HG02610 (cell line): Measurements from ENCODE around the gene CITED2.
A peak's percentile ranks its signal among the peaks of the same experiment; 100 is the strongest.
"Not testable (repeated sequence)": the region's sequence is repeated elsewhere in the genome, so short reads cannot be mapped to it uniquely, and the experiment has no call there.

Experiments used
- ATAC-seq: cut with Tn5 transposase; IDR thresholded peaks from one replicate; pipeline ENCODE4 v1.9.1; 2021; ENCODE audit warnings: mild to moderate bottlenecking, moderate library complexity; ENCODE audit not compliant: unreplicated experiment

CITED2 gene

DNA sequence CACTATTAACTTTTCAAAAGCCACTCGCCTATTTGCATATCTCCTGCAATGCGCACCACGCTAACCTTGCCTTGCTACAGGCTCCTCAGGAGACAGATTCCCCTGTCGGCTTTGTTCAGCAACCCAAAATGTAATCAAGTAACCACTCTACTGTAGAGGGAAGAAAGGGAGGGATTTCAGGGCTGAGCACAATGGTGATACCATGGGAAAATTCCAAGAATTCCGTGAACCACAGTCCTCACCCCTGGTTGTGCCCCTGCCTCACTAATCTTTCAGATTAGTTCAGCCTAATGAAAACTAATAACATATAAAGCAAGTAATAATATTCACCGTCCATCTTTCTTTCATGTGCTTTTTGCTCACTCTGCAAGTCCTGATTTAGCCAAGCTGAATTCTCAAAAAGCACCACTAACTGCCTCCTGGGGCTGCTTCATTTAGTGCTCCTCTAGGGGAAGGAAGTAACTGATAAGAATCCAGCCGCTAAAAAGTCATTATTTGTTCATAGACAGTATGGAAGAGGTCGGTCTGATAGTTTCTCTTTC lies 6.6 kb downstream of the CITED2 start:
- no peak for ATAC-seq

DNA sequence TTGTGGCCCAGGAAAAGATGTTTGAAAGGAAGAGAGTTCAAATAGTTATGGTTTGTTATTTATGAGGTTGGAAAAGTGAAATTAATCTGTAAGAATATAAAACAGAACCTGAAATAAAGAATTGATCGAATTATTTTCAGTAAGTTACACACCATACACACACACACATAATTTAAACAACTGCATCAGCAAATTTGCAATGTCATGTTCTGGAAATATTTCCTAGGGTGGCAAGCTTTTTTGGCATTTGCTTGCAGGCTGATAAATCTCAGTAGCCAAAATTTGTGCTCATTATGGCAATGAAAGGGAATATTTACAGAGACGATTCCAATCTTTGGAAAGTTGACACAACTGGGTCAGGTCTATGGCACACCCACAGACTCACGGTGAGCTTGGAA lies 9.5 kb downstream of the CITED2 start:
- ATAC-seq, result no peak

DNA sequence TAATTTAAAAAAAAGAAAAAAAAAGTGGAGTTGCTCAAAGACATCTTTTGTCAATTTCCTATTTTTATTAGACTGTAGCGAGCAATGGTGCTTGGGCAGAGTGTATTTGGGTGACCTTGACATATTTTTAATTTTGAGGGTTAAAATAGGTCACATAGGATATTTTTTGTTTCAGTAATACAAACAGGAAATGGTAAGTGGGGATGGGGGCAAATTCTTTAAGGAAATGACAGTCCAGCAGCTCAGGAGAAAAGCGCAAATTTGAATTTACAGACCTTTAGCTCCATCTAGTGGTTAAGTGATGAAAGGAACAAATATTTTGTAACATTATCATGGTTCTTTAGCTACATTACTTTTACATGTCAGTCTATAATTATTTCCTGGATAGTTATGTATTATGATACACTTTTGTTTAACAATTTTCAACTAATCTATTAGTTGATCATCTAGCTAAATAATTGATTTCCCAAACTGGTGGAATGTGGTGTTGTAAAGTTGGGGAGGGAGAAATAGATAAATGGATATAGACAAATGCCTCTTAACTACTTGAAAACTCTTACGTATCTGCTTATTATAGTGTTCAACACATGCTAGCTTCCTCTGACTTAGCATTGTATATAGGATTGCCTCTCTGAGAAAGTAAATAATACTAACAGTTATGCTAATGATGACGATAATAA lies 10.0 kb downstream of the CITED2 start:
- no peak for ATAC-seq

DNA sequence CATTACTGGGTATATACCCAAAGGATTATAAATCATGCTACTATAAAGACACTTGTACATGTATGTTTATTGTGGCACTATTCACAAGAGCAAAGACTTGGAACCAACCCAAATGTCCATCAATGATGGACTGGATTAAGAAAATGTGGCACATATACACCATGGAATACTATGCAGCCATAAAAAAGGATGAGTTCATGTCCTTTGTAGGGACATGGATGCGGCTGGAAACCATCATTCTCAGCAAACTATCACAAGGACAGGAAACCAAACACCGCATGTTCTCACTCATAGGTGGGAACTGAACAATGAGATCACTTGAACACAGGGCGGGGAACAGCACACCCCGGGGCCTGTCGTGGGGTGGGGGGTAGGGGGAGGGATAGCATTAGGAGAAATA lies 10.7 kb downstream of the CITED2 start:
- ATAC-seq, result not testable (repeated sequence)

DNA sequence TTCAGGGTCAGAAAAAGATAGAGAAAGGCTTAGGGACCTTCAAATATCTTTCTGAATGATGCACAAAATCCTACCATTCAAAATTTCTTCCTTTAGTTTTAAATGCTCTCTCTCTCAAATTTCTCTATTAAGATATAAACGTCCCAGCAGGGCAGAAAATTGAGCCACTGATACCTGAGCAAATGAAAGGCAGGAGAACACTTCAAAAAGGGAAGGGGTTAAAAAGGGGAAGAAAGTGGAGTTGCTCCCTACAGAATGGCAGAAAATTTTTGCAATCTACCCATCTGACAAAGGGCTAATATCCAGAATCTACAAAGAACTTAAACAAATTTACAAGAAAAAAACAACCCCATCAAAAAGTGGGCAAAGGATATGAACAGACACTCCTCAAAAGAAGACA lies 11.3 kb downstream of the CITED2 start:
- not testable (repeated sequence) for ATAC-seq

DNA sequence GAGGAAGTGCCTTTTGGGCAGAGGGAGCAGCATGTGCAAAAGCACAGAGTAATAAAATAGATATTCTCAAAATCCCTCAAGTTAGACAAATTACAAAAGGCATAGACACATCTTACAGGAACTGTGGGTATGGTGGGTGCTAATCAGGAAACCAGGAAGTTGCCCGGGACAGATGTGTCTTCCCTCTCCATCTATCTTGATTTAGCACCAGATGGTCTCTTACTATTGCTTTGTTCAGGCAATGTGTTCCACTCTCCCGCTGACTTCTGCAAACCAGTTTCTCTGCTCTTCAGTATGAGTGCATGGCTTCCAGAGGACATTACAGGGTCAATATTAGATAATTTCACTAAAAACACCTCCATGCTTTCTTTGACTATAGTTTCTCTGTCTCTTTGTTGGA lies 13.2 kb downstream of the CITED2 start:
- ATAC-seq, result no peak

DNA sequence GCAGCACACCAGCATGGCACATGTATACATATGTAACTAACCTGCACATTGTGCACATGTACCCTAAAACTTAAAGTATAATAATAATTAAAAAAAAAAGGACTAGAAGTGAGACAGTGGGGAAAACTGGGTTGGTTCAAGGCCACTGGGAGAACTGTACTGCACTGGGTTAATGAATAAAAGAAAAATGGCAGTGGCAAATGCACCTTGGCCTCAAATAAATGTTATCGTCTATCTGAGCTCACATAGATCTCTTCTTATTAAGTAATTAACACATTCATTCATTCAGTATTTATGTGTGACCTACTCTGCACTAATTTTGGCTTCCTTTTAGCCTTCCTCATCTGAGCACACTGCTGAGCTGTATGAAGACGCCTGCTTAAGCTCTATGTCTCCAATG lies 17.5 kb downstream of the CITED2 start:
- ATAC-seq, result no peak

DNA sequence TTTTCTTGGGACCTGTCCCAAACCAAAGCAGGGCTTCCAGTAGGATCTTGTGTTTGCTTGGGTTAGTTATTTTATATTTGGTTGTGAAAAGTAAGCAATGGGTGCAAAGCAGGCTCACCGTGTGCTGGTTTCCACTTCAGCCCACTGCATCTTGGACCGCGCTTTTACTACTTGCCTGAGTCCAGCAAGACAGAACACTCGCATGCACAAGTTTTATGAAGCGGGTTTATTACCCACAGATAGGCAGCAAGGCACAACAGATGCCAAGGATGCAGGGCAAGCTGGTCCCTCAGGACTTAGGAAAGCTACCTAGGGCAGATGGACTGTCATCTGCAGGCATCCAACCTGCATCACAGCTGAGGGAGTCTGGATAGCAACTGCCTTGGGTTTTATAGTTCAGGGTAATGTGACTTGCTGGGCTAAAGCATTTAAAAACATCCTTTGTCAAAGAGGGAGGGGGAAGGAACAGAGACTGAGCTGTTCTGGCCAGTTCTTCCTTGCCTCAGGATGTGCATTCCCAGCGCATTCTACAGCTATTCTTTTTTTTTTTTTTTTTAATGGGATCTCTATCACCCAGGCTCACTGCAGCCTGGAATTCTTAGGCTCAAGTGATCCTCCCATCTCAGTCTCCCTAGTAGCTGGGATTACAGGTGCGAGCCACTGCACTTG lies 18.5 kb downstream of the CITED2 start:
- no peak for ATAC-seq

DNA sequence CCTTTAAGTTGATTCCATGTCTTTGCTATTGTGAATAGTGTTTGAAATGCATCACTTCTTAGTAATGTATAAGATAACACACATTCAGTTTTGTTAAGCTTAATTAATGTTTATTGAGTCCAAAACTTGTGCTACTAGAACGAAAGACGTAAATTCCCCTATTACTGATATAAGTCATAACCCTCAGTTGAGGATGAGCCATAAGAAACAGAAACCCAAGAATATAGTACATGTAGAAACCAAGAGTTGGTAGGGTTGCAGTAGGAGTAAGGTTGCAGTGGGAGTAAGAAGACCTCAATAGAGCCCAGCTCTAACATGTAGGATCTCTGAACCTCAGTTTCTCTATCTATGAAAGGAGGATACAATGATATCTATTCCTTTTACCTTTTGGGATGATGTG lies 19.3 kb downstream of the CITED2 start:
- ATAC-seq, result peak; percentile 91

DNA sequence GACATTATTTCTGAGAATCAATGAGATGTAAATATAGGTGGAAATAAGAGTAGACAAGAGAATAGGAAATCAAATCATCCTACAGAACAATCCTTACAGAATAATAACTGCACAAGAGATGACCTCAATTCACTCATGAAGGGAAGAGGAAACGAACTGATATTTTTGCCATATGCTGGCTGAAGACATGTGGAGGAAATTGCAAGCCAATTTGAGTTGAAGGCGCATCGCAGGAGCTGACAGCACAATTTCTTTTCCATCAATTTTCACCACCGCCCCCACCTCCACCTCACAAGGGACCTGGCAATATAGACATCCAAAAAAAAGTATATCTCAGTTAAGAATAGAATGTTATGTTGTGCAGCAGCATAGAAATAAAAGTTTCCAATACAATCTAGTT lies 20.3 kb downstream of the CITED2 start:
- no peak for ATAC-seq

DNA sequence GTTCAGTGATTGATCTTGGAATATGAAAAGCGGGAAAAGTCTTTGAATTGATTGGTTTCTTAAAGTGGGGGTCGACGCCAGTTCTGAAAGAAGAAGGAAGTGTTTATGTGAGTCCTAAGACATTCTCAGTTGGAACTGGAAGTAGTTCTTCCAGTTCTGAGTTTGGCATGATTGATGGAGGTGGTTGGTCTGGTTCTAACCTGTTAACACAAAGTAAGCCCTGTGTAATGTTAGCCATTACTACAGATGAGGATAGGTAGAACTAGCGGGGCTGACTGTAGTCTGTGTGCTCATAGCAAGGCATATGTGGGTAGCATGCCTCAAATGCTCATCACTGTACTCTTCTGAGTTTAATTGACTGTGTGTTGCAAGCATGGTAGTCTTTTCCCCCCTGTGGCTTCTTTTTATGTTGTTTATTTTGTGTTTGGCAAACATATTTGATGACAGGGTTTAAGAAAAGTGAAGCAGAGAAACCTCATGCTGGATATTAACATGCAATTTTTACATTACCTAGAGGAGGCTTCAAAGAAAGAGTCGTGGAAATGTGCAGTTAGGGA lies 24.9 kb downstream of the CITED2 start:
- ATAC-seq, result no peak

DNA sequence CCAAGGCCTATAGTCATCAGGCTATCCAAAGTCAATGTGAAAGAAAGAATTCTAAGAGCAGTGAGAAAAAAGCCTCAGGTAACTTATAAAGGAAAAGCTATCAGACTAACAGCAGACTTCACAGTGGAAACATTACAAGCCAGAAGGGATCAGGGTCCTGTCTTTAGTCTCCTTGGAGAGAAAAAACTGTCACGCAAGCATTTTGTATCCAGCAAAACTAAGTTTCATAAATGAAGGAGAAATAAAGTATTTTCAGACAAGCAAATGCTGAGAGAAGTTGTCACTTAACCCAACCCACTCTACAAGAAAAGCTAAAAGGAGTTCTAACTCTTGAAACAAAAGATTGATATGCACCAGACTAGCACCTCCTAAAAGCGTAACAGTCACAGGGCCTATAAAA lies 28.1 kb downstream of the CITED2 start:
- ATAC-seq, result no peak

DNA sequence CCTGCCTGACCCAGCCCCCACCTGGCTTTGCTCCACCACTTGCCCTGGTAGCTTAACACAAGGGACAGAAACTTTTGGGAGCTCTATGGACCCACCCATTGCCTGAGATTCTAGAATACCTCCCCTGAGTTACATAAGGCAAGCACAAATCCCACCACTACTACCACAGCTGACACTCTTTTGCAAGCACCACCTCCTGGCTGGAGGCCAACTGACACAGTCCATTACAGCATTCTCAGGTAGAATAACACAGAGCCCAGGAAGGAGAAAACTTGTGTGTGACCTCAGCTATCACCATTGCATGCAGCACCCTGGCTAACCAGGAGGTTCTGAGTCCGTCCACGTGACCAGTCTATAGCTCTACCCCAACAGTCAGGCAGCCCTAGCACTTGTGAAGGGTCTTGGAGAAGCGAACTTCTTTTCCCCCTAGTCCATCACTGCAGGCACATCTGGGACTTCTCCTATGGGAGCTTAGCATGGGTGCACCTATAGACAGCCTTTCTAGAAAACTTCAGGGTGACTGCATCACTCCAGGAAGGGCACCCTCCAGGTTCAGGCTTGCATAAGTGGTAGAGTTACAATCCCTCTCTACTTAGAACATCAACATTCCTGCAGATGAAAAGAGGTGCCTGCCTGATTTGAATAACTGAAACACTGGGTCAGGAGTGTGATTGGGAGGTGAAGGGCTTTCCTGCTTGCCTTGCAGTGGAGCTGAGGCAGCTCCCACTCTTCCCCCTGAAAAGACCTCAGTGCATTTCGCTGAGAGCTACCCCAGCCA lies 30.1 kb downstream of the CITED2 start:
- no peak for ATAC-seq

DNA sequence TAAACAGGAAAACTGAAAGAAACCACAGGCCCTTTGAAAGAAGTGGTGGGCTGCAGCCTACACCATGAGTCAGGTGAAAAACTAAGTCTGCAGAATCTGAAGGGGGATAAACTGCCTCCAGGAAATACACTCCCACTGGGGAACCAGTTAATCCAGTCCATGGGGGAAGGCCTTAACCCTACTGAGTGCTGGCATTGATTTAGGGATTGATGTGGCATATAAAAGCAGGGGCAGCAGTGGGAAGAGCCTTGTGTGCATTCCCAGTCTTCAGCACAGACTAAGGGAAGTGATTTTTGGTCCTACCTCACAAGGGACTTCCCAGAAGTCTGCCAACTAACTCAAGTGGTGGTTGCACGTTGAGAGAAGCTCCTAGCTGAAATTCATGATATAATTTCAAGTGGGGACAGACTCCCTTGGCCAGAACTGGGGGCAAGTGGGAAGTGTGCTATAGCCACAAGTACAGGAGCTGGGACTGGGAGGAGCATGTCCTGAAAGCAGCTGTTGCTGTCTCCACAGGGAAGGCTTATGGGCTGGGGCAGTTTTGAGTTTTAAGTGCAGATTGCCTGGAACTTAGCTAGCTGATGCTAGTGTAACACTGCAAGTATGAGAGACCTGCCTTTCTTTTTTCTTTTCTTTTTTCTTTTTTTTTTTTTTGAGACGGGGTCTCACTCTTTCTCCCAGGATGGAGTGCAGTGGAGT lies 31.2 kb downstream of the CITED2 start:
- no peak for ATAC-seq

DNA sequence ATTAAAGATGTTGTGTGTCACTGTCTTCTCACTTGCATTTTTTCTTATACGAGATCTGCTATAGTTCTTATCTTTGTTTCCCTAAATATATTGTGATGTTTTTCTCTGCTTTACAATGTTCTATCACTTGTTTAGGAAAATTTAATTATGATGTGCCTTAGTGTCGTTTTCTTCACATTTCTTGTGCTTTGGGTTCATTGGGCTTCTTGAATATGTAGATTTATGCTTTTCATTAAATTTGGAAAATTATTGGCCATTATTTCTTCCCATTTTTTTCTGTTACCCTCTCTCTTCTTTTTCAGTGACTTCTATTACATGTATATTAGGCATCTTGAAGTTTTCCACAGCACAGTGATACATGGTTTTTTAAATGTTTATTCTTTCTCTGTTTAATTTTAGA lies 33.4 kb downstream of the CITED2 start:
- no peak for ATAC-seq

DNA sequence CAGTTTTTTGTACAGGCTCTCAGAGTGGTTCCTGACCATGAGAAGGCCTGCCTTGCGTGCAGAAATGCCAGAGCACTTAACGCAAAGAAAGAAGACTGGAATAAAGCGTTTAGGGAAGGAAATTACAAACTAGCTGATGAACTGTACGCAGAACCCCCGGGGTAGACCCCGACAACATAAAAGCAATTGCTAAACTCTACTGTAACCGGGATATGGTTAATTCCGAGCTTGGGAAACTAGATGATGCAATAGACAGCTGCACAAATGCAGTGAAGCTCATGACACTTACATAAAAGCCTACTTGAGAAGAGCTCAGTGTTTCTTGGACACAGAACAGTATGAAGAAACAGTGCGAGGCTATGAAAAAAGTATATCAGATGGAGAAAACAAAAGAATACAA lies 35.7 kb downstream of the CITED2 start:
- no peak for ATAC-seq

DNA sequence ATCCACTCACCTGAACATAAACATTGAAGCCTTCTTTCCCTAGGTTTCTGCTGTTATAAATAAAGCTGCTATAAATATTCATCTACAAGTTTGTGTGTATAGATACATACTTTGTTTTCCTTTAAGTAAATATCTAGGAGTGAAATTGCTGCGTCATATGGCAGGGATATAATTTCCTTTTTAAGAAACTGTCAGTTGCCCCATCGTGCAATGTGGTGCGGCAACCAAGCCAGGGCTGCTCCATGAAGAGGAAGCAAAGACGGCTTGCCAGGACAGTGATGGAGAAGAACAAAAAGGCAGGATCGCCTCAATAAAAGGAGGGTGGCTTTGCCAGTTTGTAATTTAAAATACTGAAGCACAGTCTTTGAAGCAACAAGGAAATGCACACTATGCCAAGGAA lies 36.6 kb downstream of the CITED2 start:
- ATAC-seq, result no peak

DNA sequence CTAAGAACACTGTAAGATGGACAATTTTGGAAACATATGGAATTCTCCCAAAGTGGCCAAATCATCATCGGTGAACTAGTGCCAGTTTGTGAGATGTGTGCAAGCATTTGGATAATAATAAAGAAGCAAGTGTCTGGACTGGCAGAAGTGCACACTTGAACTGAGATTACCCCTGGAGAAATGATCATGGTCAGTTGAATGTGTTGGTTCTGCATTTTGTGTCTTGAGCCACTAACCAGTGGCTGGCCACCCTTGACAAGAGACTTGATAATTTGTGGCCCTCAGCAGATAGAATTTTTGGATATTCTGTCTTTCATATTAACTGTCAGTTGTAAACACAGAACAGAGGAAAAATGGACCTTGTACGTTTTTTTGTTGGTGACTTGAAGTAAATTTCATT lies 37.4 kb downstream of the CITED2 start:
- no peak for ATAC-seq

DNA sequence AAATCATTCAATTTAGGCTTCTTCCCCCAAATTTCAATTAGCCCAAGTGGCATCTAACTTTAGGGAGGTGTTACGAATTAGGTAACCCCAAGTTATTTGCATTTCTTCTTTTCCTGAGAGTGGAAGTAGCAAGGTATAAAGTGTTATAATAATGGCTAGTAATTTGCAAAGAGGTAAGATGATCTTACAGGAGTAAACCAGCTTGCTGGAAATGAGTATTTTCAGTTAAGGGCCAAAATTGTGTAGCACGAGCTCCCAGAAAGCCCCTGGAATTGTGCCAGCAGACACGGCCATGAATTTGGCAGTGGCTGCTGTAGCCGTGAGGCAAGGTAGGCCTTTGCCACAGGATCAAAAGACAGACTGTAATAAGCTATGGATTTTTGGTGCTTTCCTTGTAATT lies 38.0 kb downstream of the CITED2 start:
- no peak for ATAC-seq

DNA sequence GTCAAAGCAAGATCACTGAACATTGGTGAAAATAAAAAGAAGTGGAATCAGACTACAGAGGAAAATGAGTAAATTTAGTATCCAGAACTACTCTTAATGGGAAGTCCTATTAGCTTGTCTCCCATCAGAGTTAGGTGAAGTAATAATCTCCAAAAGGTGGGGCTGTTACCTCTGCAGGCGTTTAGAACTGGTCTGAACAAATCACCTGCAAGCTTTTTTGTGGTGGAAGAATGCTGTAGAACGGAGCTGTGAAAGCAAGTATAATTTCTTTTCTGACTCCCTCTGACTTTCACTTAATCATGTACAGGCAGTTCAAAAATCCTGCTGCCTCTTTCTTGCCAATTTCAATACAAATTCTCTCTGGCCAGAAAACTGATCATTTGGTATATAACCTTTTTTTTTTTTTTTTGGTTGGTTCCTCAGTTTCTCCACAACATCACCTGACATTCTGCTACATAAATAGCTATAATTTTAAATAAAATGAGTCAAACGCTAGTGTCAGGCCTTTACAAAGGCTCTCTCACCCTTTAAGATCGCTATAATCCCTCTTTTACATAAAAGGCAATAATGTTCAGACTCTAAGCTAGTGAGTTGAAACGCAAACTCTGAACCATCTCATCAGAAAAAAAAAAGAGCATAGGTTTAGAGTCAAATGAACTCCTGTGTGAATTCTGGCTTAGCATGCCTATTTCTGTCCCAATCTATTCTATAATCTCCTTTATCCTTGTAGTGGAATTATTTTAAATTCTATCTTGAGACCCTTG lies 38.8 kb downstream of the CITED2 start:
- ATAC-seq, result no peak
